Renal cortical epithelial cell (primary cell): ENCODE data around the gene DPH6. TPM values are rescaled to one million over a fixed set of nuclear protein-coding genes. Genes with fewer than 3 reads are reported as not detected.
"Not testable (repeated sequence)": the region's sequence is repeated elsewhere in the genome, so short reads cannot be mapped to it uniquely, and the experiment has no call there.

Source experiments
- DNase-seq: peaks from one replicate; pipeline ENCODE4 v3.0.0-alpha.2; 2011; ENCODE audit warnings: low read depth
- total RNA-seq: library from RNA; depleted of rRNA; stranded (reverse); fragments of >200 nt; gene quantifications from 2 replicates; pipeline ENCODE4 v1.2.3, GENCODE V29; 2014

The DPH6 gene
- total RNA-seq, result 6.6 and 13.6 TPM in 2 replicates

GRCh38 chr15:35545824-35546510, at the start of gene DPH6:
DPH6 (minus strand) TSS chr15:35546165; CDS start chr15:35546141, 24 bp downstream.
- DNase-seq, result peak; percentile 43

GRCh38 chr15:35595656-35596055, 49.7 kb upstream of the DPH6 start:
- DNase-seq, result peak; percentile 34

GRCh38 chr15:35591987-35592386, 46.0 kb upstream of the DPH6 start:
- DNase-seq, result not testable (repeated sequence)

GRCh38 chr15:35583863-35584528, 38.0 kb upstream of the DPH6 start:
- peak; percentile 7 for DNase-seq

GRCh38 chr15:35580606-35581005, 34.6 kb upstream of the DPH6 start:
- DNase-seq, result no peak

GRCh38 chr15:35567392-35567791, 21.4 kb upstream of the DPH6 start:
- no peak for DNase-seq

GRCh38 chr15:35566991-35567390, 21.0 kb upstream of the DPH6 start:
- no peak for DNase-seq

GRCh38 chr15:35565901-35566300, 19.9 kb upstream of the DPH6 start:
- no peak for DNase-seq

- DNase-seq, result no peak
Measured at GRCh38 chr15:35562641-35563040, 16.7 kb upstream of the DPH6 start.

GRCh38 chr15:35561308-35561707, 15.3 kb upstream of the DPH6 start:
- no peak for DNase-seq

GRCh38 chr15:35560870-35561269, 14.9 kb upstream of the DPH6 start:
- DNase-seq, result no peak

GRCh38 chr15:35560258-35560657, 14.3 kb upstream of the DPH6 start:
- no peak for DNase-seq

GRCh38 chr15:35559683-35560082, 13.7 kb upstream of the DPH6 start:
- DNase-seq, result no peak

GRCh38 chr15:35557544-35557943, 11.6 kb upstream of the DPH6 start:
- DNase-seq, result peak; percentile 85

- no peak for DNase-seq
Measured at GRCh38 chr15:35557012-35557411, 11.0 kb upstream of the DPH6 start.

GRCh38 chr15:35555244-35555643, 9.3 kb upstream of the DPH6 start:
- DNase-seq, result no peak

GRCh38 chr15:35550957-35551356, 5.0 kb upstream of the DPH6 start:
- DNase-seq, result no peak

- DNase-seq, result no peak
Measured at GRCh38 chr15:35549567-35549966, 3.6 kb upstream of the DPH6 start.

GRCh38 chr15:35548435-35548834, 2.5 kb upstream of the DPH6 start:
- DNase-seq, result no peak

- DNase-seq, result no peak
Measured at GRCh38 chr15:35547775-35548364, 1.9 kb upstream of the DPH6 start.

GRCh38 chr15:35546511-35547381, 781 bp upstream of the DPH6 start:
- DNase-seq, result no peak

- peak; percentile 71 for DNase-seq
Measured at GRCh38 chr15:35545316-35545823, 595 bp downstream of the DPH6 start.
